Mesodermal cell (in vitro differentiated cells): ENCODE results near the gene KDM4B.
"Not testable (repeated sequence)": the region's sequence is repeated elsewhere in the genome, so short reads cannot be mapped to it uniquely, and the experiment has no call there.

Experiments
- H3K27ac ChIP-seq: 2 replicates; pipeline ENCODE4 v1.7.0; 2013; ENCODE audit warnings: mild to moderate bottlenecking, low read depth, low read length, moderate library complexity; ENCODE audit not compliant: severe bottlenecking
- H3K36me3 ChIP-seq: 2 replicates; pipeline ENCODE4 v1.7.1; 2013; ENCODE audit warnings: mild to moderate bottlenecking, low read length, moderate library complexity; ENCODE audit not compliant: control insufficient read depth, insufficient read depth
- H3K4me1 ChIP-seq: one replicate; pipeline ENCODE4 v1.7.1; 2013; ENCODE audit warnings: mild to moderate bottlenecking, low read length; ENCODE audit not compliant: insufficient read depth, control insufficient read depth, poor library complexity, severe bottlenecking
- H3K4me3 ChIP-seq: 2 replicates; pipeline ENCODE4 v1.7.0; 2013; ENCODE audit warnings: low read length, control low read depth, mild to moderate bottlenecking; ENCODE audit not compliant: insufficient read depth, poor library complexity, severe bottlenecking; ENCODE audit errors: extremely low read depth
- H3K9me3 ChIP-seq: 2 replicates; pipeline ENCODE4 v1.7.1; 2013; ENCODE audit warnings: mild to moderate bottlenecking, low read length, moderate library complexity; ENCODE audit not compliant: control insufficient read depth
- WGBS, 2 experiments: methylation state at CpG; one replicate each; pipeline ENCODE4 v1.1.5; 2013; ENCODE audit warnings: missing lambda C conversion rate in 2 of 2; ENCODE audit not compliant: insufficient coverage in 2 of 2; 5-methylcytosine and 5-hydroxymethylcytosine counted together

The KDM4B gene

DNA sequence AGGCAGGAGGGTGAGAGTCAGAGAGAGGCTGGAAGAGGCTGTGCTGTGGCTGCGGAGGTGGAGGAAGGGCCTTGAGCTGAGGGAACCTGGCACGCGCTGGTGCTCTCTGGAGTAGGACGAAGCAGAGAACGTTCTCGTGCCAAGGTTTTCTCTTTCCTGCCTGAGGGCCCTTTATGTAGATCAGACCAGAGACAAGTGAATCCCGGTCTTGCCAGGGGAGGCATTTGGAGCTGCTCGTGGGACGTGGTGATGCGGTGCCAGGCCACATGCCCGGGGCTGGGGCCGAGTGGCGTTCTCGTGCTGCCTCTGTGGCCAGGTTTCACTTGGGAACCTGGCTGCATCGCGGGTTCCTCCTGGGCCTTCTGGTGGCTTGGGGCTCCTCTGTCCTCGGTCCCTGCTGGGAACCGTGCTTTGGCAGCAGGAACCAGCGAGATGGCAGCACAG is 54.2 kb downstream of the KDM4B start:
- H3K4me1 ChIP-seq, result no peaks in the 10 kb centered on the region
- H3K27ac ChIP-seq, result no peak overlapping the region
- H3K9me3 ChIP-seq, result no peaks in the 10 kb centered on the region
- H3K36me3 ChIP-seq, result peaks cover 30% of the 10 kb centered on the region
- 97% methylated on average over 18 to 19 of the region's 19 CpGs for WGBS, 2 experiments
- no peak overlapping the region for H3K4me3 ChIP-seq

DNA sequence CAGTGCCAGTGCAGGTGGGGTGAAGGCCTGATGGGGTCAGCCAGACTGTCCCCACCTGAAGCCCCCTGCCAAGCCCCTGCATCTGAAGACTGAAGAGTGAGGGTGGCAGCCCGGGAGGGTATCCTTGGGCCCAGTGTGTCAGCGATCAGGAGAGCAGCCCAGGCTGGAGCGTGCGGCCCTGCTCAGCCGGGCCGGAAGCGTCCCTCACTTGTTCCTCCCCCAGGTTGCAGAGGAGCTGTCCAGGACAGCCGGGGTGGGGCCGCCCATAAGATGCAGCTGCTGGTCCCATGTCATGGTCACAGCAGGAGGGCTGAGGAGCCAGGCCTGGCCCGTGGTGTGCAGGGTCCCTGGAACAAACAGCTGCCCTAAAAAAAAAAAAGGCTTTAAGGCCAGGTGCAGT is 55.4 kb downstream of the KDM4B start:
- Histone ChIP-seq H3K4me1 (no peaks in the 10 kb centered on the region), H3K36me3 (peaks cover 24% of the 10 kb centered on the region), H3K27ac (no peak overlapping the region), H3K9me3 (no peaks in the 10 kb centered on the region), H3K4me3 (no peak overlapping the region)
- 86% methylated on average over 6 to 10 of the region's 10 CpGs for WGBS, 2 experiments

DNA sequence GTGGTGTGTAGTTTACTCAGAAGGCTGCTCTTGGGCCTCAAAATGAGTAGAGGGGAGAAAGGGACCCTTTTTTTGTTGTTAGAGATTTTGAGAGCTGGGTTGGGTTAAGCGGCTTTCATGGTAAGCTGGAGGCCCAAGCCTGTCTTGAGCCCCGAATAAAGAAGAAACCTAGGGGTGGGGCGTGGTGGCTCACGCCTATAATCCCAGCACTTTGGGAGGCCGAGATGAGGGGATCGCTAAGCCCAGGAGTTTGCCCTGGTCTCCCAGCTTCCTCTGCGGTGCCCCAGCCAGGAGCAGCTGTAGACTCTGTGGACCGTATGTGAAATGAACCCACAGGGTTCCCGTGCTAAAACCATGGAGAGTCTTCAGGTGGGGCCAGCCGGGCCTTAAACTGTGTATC is 56.1 kb downstream of the KDM4B start:
- Histone ChIP-seq H3K9me3 (no peaks in the 10 kb centered on the region), H3K4me3 (no peak overlapping the region), H3K4me1 (no peaks in the 10 kb centered on the region), H3K36me3 (peaks cover 22% of the 10 kb centered on the region), H3K27ac (no peak overlapping the region)
- WGBS, 2 experiments, result 93 to 96% methylated on average over 9 to 10 of the region's 10 CpGs

DNA sequence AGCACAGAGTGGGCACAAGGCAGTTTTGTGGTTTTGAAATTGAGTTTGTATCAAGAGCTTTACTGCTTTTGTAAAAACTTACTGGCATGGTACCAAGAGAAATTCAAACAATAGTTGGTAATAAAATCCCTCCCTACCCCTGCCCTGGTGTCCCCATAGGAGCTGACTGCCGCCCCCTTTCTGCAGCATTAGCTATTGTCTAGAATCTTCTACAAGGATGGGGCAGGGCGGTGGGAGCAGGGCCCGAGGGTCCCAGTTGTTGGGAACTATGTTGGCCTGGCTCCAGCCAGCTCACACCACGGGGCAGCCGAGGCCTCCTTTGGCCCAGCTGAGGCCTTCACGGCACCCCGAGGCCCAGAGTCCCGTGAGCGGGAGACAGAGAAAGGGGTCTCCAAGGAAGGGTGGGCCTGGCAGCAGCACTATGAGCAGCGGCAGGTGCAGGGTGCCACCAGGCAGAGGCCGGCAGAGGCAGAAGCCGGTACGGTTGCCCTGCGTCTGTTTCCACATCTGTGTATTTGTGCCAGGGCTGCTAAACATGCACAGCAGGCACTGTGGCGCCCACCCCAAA is 57.9 kb downstream of the KDM4B start:
- 91% methylated on average over 14 of the region's 15 CpGs for WGBS, 2 experiments
- Histone ChIP-seq H3K27ac (no peak overlapping the region), H3K9me3 (no peaks in the 10 kb centered on the region), H3K4me1 (peaks cover 6% of the 10 kb centered on the region), H3K4me3 (no peak overlapping the region), H3K36me3 (peaks cover 10% of the 10 kb centered on the region)

DNA sequence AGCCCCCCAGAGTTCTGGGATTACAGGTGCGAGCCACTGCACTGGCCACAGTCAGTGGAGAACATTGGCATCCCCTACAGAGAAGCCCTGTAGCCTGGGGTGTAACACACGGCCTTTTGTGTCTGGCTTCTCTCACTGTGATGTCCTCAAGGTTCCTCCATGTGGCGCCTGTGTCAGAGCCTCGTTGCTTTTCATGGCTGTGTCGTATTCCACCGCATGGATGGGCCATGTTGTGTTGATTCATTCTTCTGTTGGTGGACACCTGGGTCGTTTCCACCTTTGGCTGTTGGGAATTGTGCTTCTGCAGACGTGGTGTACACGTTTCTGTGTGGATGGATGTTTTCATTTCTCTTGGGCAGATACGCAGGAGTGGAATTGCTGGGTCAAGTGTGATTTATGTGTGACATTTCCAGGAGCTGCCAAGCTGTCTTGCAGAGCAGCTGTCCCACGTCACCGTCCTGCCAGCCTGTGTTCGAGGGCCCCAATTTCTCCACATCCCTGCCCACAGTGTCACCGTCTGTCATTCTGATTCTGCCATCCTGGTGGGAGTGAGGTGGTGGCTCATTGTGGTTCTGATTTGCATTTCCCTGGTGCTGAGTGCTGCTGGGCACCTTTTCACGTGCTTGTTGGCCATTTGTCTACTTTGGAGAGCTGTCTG is 59.4 kb downstream of the KDM4B start:
- Histone ChIP-seq H3K4me1 (peaks cover 14% of the 10 kb centered on the region), H3K36me3 (peaks cover 17% of the 10 kb centered on the region), H3K9me3 (no peaks in the 10 kb centered on the region), H3K27ac (no peak overlapping the region), H3K4me3 (no peak overlapping the region)
- 94% methylated on average over 14 to 15 of the region's 15 CpGs for WGBS, 2 experiments

DNA sequence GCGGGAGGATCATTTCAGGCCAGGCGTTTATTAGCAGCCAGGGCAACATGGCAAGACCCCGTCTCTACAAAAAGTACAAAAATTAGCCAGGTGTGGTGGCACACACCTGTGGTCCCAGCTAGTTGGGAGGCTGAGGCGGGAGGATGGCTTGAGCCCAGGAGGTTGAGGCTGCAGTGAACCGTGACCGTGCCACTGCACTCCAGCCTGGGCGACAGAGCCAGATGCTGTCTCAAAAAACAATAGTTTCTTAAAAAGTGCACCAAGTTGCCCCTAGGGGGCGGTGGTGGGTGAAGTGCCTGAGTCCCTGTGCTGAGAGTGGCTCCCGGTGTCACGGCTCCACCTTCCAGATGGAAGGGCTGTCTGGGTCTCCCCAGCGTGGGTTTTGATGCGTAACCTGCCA is 60.7 kb downstream of the KDM4B start:
- Histone ChIP-seq H3K36me3 (peaks cover 20% of the 10 kb centered on the region), H3K4me1 (peaks cover 14% of the 10 kb centered on the region)
- H3K27ac ChIP-seq, H3K9me3 ChIP-seq, H3K4me3 ChIP-seq: not testable (repeated sequence)
- WGBS, 2 experiments, result 65 to 88% methylated on average over 9 to 12 of the region's 12 CpGs

DNA sequence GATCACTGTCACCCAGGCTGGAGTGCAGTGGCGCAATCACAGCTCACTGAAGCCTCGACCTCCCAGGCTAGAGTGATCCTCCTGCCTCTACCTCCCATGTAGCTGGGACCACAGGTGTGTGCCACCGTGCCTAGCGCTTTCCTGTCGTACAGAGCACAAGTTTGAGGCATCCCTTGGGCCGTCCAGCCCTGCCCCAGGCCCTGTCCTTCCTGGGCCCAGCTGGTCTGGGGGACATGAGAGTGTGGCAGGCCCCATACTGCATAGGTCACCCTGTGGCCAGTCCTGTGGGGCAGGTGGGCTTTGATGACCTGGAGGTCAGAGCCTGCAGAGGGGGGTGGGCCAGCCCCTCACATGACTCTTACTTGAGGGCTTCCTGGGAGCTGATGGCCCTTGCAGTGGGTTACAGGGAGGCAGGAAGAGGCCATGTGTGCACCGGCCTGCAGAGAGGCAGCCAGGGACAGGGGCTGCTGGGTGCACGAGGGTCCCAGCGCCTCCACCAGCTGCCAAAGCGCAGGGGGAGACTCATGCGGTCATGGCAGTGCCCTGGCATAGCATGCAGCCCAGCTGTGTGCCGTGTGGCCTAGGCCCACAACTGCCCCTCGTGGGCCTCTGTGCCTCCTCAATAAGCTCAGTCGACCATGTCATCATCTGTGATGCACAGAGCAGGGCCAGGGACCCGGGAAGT is 61.4 kb downstream of the KDM4B start:
- Histone ChIP-seq H3K9me3 (no peaks in the 10 kb centered on the region), H3K4me3 (no peak overlapping the region), H3K27ac (no peak overlapping the region), H3K36me3 (peaks cover 23% of the 10 kb centered on the region), H3K4me1 (peaks cover 14% of the 10 kb centered on the region)
- WGBS, 2 experiments, result 96 to 97% methylated on average over 13 to 15 of the region's 15 CpGs

DNA sequence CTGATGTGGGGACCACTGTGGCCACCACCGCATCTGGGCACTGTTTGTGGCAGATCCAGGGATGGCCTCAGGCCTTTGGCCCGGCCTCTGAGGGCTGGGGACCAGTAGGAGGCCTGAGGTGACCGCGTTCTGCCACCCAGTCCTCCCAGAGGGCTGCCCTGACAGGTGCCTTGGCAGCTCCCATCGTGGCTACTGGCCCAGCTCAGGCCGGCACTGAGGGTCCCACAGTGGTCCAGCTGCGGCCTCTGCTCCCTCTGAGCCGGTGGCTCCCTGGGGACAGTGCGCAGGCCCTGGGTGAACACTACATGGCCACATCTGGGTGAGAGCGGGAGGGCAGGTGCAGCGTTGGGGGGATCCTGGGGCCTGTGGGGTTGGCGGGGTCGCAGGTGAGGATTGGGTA is 61.9 kb downstream of the KDM4B start:
- Histone ChIP-seq H3K27ac (no peak overlapping the region), H3K4me1 (peaks cover 14% of the 10 kb centered on the region), H3K4me3 (no peak overlapping the region), H3K36me3 (peaks cover 27% of the 10 kb centered on the region), H3K9me3 (no peaks in the 10 kb centered on the region)
- 93 to 97% methylated on average over 12 to 13 of the region's 13 CpGs for WGBS, 2 experiments

DNA sequence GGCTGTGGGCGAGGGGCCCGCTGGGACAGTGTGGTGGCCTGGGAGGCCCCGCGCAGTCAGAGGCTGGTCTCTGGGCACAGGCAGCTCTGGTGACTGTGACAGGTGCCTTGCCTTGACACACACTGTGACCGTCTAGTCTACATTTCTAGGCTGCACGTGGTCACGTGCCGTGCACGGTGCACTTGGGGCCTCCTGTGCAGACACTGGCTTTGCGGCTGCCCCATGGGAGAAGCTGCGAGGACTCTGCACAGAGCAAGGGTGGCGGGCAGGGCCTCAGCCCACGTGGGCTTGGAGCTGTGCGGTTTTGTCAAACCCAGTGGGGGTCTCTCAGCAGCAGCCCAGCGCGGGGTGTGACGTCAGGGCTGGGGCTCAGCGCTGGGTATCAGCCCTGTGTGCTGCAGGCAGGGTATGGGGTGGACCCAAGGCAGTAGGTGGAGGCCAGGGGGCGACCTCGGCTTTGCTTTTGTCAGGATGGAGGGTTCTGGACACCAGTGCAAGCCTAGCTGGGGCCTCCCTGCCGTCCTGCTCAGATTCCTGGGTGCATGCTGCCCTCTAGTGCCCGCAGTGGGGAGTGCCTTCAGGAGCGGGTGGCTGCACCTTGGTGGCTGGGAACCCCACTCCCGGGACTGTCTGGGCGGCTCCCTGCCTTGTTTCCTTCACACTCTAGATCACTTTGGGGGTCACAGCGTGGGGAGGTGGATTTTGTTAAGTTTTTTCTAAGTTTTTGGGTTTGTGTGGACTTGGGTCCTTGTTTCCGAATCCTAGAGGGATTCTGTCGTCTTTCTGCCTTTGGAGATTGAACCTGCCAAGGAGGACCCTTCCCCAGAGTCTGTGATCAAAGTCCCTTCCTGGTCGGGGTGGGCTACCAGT is 62.6 kb downstream of the KDM4B start:
- Histone ChIP-seq H3K4me3 (no peak overlapping the region), H3K27ac (no peak overlapping the region), H3K4me1 (peaks cover 14% of the 10 kb centered on the region), H3K36me3 (peaks cover 34% of the 10 kb centered on the region), H3K9me3 (no peaks in the 10 kb centered on the region)
- 60 to 62% methylated on average over 26 to 27 of the region's 29 CpGs for WGBS, 2 experiments

DNA sequence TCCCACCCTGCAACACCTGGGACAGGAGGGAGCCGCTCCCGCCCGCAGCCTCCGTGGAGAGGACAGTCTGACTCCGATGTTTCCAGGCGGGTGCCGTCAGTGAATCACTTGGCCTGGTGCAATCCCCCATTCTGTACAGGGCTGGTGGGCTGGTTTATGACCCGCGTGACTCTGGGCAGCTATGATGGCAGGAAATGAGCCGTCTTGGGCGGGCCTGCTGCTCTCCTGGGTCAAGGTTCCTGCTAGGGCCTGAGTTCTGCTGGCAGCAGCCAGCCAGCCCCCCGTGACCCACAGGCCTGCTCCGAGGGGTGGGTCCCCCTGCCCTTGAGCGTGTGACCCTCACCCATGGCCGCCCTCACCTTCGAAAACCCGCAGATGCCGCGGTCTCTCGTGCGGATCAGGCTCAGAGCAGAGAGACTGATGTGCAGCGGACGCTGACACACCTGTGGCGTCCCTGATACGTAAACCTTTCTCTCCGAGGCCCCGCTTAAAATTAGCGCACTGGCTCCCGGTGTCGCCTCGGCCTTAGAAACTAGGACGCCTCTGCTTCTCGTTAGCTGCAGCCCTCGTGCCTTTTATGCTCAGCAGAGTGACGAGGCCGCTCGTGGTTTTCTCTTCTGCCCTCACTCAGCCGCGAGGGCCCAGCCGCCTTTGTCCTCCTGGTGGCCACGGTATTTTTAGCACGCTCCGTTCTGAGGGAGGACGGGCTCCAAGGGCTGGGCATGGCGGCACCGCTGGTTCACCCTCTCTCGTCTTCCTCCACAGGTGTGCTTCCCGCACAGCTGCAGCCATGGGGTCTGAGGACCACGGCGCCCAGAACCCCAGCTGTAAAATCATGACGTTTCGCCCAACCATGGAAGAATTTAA is 63.4 kb downstream of the KDM4B start:
- no peaks in the 10 kb centered on the region for H3K9me3 ChIP-seq
- peaks cover 17% of the 10 kb centered on the region for H3K4me1 ChIP-seq
- peaks cover 35% of the 10 kb centered on the region for H3K36me3 ChIP-seq
- WGBS, 2 experiments, result 93 to 95% methylated on average over 48 to 51 of the region's 52 CpGs
- no peak overlapping the region for H3K4me3 ChIP-seq
- H3K27ac ChIP-seq, result no peak overlapping the region
